ENCODE data around the gene GRK1.

- TF ChIP-seq, protein P1, sequence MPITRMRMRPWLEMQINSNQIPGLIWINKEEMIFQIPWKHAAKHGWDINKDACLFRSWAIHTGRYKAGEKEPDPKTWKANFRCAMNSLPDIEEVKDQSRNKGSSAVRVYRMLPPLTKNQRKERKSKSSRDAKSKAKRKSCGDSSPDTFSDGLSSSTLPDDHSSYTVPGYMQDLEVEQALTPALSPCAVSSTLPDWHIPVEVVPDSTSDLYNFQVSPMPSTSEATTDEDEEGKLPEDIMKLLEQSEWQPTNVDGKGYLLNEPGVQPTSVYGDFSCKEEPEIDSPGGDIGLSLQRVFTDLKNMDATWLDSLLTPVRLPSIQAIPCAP (CRISPR knock-in tag; IDR thresholded peaks at IDR 0.05; ENCODE audit: low read depth), result no peak
- TF ChIP-seq, protein P2, sequence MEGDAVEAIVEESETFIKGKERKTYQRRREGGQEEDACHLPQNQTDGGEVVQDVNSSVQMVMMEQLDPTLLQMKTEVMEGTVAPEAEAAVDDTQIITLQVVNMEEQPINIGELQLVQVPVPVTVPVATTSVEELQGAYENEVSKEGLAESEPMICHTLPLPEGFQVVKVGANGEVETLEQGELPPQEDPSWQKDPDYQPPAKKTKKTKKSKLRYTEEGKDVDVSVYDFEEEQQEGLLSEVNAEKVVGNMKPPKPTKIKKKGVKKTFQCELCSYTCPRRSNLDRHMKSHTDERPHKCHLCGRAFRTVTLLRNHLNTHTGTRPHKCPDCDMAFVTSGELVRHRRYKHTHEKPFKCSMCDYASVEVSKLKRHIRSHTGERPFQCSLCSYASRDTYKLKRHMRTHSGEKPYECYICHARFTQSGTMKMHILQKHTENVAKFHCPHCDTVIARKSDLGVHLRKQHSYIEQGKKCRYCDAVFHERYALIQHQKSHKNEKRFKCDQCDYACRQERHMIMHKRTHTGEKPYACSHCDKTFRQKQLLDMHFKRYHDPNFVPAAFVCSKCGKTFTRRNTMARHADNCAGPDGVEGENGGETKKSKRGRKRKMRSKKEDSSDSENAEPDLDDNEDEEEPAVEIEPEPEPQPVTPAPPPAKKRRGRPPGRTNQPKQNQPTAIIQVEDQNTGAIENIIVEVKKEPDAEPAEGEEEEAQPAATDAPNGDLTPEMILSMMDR (CRISPR knock-in tag; IDR thresholded peaks at IDR 0.05), result no peak
- TF ChIP-seq DZIP1 (CRISPR knock-in tag; IDR thresholded peaks at IDR 0.05), result no peak
- no peak for TF ChIP-seq ADNP (CRISPR knock-in tag; IDR thresholded peaks at IDR 0.05)
- no peak for TF ChIP-seq TBP (CRISPR knock-in tag; IDR thresholded peaks at IDR 0.05)
- TF ChIP-seq, protein P3, sequence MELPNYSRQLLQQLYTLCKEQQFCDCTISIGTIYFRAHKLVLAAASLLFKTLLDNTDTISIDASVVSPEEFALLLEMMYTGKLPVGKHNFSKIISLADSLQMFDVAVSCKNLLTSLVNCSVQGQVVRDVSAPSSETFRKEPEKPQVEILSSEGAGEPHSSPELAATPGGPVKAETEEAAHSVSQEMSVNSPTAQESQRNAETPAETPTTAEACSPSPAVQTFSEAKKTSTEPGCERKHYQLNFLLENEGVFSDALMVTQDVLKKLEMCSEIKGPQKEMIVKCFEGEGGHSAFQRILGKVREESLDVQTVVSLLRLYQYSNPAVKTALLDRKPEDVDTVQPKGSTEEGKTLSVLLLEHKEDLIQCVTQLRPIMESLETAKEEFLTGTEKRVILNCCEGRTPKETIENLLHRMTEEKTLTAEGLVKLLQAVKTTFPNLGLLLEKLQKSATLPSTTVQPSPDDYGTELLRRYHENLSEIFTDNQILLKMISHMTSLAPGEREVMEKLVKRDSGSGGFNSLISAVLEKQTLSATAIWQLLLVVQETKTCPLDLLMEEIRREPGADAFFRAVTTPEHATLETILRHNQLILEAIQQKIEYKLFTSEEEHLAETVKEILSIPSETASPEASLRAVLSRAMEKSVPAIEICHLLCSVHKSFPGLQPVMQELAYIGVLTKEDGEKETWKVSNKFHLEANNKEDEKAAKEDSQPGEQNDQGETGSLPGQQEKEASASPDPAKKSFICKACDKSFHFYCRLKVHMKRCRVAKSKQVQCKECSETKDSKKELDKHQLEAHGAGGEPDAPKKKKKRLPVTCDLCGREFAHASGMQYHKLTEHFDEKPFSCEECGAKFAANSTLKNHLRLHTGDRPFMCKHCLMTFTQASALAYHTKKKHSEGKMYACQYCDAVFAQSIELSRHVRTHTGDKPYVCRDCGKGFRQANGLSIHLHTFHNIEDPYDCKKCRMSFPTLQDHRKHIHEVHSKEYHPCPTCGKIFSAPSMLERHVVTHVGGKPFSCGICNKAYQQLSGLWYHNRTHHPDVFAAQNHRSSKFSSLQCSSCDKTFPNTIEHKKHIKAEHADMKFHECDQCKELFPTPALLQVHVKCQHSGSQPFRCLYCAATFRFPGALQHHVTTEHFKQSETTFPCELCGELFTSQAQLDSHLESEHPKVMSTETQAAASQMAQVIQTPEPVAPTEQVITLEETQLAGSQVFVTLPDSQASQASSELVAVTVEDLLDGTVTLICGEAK (IDR thresholded peaks at IDR 0.05), result no peak
- TF ChIP-seq, protein P3 (CRISPR knock-in tag; IDR thresholded peaks at IDR 0.05), result no peak
- TF ChIP-seq SIN3B (IDR thresholded peaks at IDR 0.05; ENCODE audit: low read length), result no peak
- no peak for TF ChIP-seq RNF219 (CRISPR knock-in tag; IDR thresholded peaks at IDR 0.05)
- TF ChIP-seq, protein P4, sequence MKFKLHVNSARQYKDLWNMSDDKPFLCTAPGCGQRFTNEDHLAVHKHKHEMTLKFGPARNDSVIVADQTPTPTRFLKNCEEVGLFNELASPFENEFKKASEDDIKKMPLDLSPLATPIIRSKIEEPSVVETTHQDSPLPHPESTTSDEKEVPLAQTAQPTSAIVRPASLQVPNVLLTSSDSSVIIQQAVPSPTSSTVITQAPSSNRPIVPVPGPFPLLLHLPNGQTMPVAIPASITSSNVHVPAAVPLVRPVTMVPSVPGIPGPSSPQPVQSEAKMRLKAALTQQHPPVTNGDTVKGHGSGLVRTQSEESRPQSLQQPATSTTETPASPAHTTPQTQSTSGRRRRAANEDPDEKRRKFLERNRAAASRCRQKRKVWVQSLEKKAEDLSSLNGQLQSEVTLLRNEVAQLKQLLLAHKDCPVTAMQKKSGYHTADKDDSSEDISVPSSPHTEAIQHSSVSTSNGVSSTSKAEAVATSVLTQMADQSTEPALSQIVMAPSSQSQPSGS (CRISPR knock-in tag; IDR thresholded peaks at IDR 0.05), result no peak
- no peak for TF ChIP-seq NPAS2 (CRISPR knock-in tag; IDR thresholded peaks at IDR 0.05; ENCODE audit: borderline replicate concordance)
- TF ChIP-seq MAFK (conservative IDR thresholded peaks at IDR 0.05 in 1 of 2, IDR thresholded peaks at IDR 0.05 in 1 of 2; ENCODE audit: low read length in 2 of 2), result no peak
Observed at GRCh38 chr13:113726961-113727411, 60.0 kb downstream of the GRK1 start.

All from HepG2 (cell line).